Activated T-helper 2 cell treated with anti-CD3 and anti-CD28 coated beads, Interferon-gamma antibody, Interleukin-2, Interleukin-4, amounts not matched to agents 10 μg/mL and 5 μg/mL and 100 μg/mL, durations not matched to agents 14 hours and 24 hours and 36 hours (primary cell): ENCODE data around the gene UMOD. TPM values are rescaled to one million over a fixed set of nuclear protein-coding genes. Genes with fewer than 3 reads are reported as not detected.
"Not testable (repeated sequence)": the region's sequence is repeated elsewhere in the genome, so short reads cannot be mapped to it uniquely, and the experiment has no call there.

Experiments
- DNase-seq: peaks from one replicate; pipeline ENCODE4 v3.0.0; 2021; ENCODE audit warnings: low spot score
- H3K27ac Mint-ChIP-seq: one replicate; pipeline ENCODE4 v1.8.0; 2021; ENCODE audit warnings: mixed read lengths
- H3K27me3 Mint-ChIP-seq: one replicate; pipeline ENCODE4 v1.8.0; 2021; ENCODE audit warnings: low read depth, mixed read lengths
- H3K36me3 Mint-ChIP-seq: one replicate; pipeline ENCODE4 v1.8.0; 2021; ENCODE audit warnings: low read depth, mixed read lengths
- H3K4me1 Mint-ChIP-seq: one replicate; pipeline ENCODE4 v1.8.0; 2021; ENCODE audit warnings: low read depth, mixed read lengths
- H3K4me3 Mint-ChIP-seq: one replicate; pipeline ENCODE4 v1.8.0; 2021; ENCODE audit warnings: low read depth, mild to moderate bottlenecking, moderate library complexity, mixed read lengths
- H3K9me3 Mint-ChIP-seq: one replicate; pipeline ENCODE4 v1.8.0; 2021; ENCODE audit warnings: mixed read lengths
- intact Hi-C: fragments of 100-400 bp; cut with micrococcal nuclease; formaldehyde crosslinking; loops from one replicate; pipeline ENCODE4 v1.15.1; 2023
- total RNA-seq: library from RNA; stranded (reverse); gene quantifications from 2 replicates; pipeline ENCODE4 v1.2.3, GENCODE V29; 2022

UMOD gene
- total RNA-seq, 1 donor from 2014 or later = not detected

GRCh38 chr16:20314575-20314974, 37.9 kb downstream of the UMOD start:
- Mint-ChIP-seq H3K4me3 (no peak overlapping the region), H3K27ac (no peak overlapping the region), H3K9me3 (no peaks in the 10 kb centered on the region), H3K27me3 (no peaks in the 10 kb centered on the region), H3K36me3 (no peaks in the 10 kb centered on the region), H3K4me1 (no peaks in the 10 kb centered on the region)
- no peak for DNase-seq
- intact Hi-C loops = no loop called here

- H3K4me3 Mint-ChIP-seq = no peak overlapping the region
- no peaks in the 10 kb centered on the region for H3K36me3 Mint-ChIP-seq
- no peaks in the 10 kb centered on the region for H3K9me3 Mint-ChIP-seq
- H3K27me3 Mint-ChIP-seq = no peaks in the 10 kb centered on the region
- H3K27ac Mint-ChIP-seq = no peak overlapping the region
- H3K4me1 Mint-ChIP-seq = no peaks in the 10 kb centered on the region
- intact Hi-C loops = no loop called here
- DNase-seq = no peak
These were observed 38.8 kb downstream of the UMOD start for GRCh38 chr16:20313741-20314140.

GRCh38 chr16:20312536-20313095, 39.9 kb downstream of the UMOD start:
- H3K4me3 Mint-ChIP-seq, intact Hi-C loops, H3K9me3 Mint-ChIP-seq, H3K27me3 Mint-ChIP-seq, DNase-seq, H3K27ac Mint-ChIP-seq, H3K36me3 Mint-ChIP-seq, H3K4me1 Mint-ChIP-seq: not testable (repeated sequence)

DNA sequence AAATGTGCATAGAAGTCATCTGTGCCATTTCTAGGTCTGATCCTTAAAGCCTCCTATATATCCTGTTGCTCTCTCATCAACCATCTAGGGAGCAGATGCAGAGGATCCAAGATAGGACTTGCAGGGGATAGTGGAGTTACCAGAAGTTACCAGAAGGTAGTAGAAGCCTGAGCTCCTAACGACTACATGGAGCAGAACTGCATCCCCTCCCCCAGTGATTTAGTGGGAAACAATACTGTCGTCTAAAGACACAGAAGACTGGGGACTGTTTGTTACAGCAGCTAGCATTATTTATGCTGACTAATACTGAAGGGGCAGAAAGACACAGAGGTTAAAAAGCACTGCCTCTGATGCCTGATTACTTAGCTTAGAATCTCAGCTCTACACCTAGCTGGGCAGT, 41.0 kb downstream of the UMOD start:
- Mint-ChIP-seq H3K27me3 (no peaks in the 10 kb centered on the region), H3K27ac (no peak overlapping the region), H3K36me3 (no peaks in the 10 kb centered on the region), H3K9me3 (no peaks in the 10 kb centered on the region), H3K4me3 (no peak overlapping the region), H3K4me1 (no peaks in the 10 kb centered on the region)
- no peak for DNase-seq
- intact Hi-C loops = no loop called here

DNA sequence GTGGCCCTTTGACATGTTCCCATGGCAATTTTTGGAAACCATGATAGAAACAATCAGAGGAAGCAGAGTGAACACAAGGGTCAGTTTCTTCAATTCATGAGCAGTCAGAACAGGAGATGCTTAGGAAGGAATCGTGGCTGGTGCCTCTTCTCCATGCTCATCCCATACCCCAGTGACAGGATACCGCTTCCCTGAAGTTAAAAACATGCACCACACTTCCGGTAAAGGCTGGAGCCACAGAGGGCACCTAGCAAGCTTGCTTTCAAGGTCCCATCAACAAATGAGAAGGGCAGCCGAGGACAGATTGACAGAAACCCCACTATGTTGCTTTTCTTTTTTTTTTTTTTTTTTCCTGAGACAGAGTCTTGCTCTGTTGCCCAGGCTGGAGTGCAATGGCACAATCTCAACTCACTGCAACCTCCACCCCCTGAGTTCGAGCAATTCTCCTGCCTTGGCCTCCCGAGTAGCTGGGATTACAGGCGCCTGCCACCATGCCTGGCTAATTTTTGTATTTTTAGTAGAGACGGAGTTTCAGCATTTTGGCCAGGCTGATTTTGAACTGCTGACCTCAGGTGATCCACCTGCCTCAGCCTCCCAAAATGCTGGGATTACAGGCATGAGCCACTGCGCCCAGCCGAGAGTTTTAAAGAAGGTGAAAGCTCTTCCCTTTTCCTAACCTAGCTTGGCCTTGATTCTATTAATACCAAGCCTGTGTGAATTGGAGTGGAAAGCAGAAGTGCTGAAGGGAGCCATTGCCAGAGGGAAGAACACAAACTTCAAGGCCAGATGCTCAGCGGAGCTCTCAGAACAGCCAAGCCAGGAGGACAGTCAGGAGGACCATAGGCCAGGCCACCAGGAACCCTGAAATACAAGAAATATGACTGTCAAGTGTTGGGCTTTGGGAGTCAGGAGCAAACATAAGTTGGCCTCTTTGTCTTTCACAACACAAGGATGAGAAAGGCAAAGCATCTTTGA, 41.8 kb downstream of the UMOD start:
- no peak for DNase-seq
- no peaks in the 10 kb centered on the region for H3K27me3 Mint-ChIP-seq
- H3K9me3 Mint-ChIP-seq = no peaks in the 10 kb centered on the region
- intact Hi-C loops = no loop called here
- no peak overlapping the region for H3K4me3 Mint-ChIP-seq
- no peaks in the 10 kb centered on the region for H3K36me3 Mint-ChIP-seq
- H3K4me1 Mint-ChIP-seq = no peaks in the 10 kb centered on the region
- H3K27ac Mint-ChIP-seq = no peak overlapping the region

GRCh38 chr16:20309786-20310185, 42.7 kb downstream of the UMOD start:
- H3K27me3 Mint-ChIP-seq = no peaks in the 10 kb centered on the region
- H3K27ac Mint-ChIP-seq = no peak overlapping the region
- H3K9me3 Mint-ChIP-seq = no peaks in the 10 kb centered on the region

DNA sequence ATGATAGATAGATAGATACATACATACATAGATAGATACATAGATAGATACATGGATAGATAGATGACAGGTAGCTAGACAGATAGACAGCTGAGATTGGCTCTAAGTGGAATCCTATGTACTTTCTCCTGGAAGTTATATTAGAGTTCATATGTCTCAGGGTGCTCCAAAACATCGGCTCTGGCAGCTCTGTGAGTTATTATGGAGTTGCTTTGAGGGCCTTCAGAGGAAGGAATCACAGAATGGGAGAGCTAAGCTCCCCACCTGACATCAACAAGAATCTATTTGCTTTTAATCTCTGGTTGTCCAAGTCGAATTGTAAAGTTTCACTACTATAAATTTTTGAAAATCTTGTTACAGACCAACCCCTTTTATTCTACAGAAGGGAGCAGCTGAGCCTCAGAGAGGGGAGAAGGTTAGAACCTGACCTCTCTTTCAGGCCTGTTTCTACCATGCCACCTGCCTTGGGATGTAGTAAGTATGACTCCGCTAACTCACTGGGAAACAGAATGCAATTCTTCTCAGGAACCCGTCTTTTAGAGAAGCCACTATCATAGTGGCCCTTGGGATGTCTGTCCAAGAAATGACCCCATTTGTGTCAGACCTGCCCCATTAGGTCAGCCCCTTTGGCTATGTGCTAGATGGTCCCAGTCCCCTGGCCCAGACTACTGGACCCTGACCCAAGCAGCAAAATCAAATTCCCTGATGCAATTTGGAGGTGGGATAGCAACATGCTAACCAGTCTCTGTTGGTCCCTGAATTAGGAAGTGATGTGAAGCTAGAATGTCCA, 43.5 kb downstream of the UMOD start:
- Mint-ChIP-seq H3K27ac (no peak overlapping the region), H3K4me1 (no peaks in the 10 kb centered on the region), H3K9me3 (no peaks in the 10 kb centered on the region), H3K36me3 (no peaks in the 10 kb centered on the region), H3K27me3 (no peaks in the 10 kb centered on the region), H3K4me3 (no peak overlapping the region)
- no peak for DNase-seq
- intact Hi-C loops = no loop called here

More at GRCh38 chr16:20309786-20310185, 42.7 kb downstream of the UMOD start:
- no peaks in the 10 kb centered on the region for H3K4me1 Mint-ChIP-seq
- DNase-seq = no peak
- no peaks in the 10 kb centered on the region for H3K36me3 Mint-ChIP-seq
- no peak overlapping the region for H3K4me3 Mint-ChIP-seq
- intact Hi-C loops = no loop called here

DNA sequence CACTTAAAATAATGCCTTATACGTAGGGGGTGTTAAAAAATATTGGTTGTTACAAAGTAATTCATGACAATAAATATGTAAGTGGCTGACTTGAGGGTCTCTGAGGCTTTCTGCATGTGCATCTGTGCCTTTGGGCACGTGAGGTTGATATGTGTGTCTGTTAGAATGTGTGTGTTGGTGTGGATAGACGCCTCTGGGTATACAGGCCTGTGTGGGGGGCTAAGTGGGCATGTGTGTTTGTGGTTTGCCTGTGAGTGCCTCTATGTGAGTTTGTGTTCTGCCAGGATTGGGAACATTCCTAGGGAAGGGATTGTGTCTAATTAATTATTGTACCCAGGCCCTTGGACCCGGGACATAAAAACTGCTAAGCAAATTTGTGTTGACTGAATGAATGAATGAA, 44.2 kb downstream of the UMOD start:
- no peaks in the 10 kb centered on the region for H3K9me3 Mint-ChIP-seq
- H3K36me3 Mint-ChIP-seq = no peaks in the 10 kb centered on the region
- no peaks in the 10 kb centered on the region for H3K27me3 Mint-ChIP-seq
- no peaks in the 10 kb centered on the region for H3K4me1 Mint-ChIP-seq
- intact Hi-C loops = no loop called here
- no peak overlapping the region for H3K27ac Mint-ChIP-seq
- no peak overlapping the region for H3K4me3 Mint-ChIP-seq
- DNase-seq = no peak

GRCh38 chr16:20307791-20308190, 44.7 kb downstream of the UMOD start:
- H3K27ac Mint-ChIP-seq = no peak overlapping the region
- H3K36me3 Mint-ChIP-seq = no peaks in the 10 kb centered on the region
- intact Hi-C loops = no loop called here
- no peaks in the 10 kb centered on the region for H3K4me1 Mint-ChIP-seq
- no peak overlapping the region for H3K4me3 Mint-ChIP-seq
- no peak for DNase-seq
- no peaks in the 10 kb centered on the region for H3K9me3 Mint-ChIP-seq
- H3K27me3 Mint-ChIP-seq = no peaks in the 10 kb centered on the region

GRCh38 chr16:20307240-20307671, 45.3 kb downstream of the UMOD start:
- Mint-ChIP-seq H3K36me3 (no peaks in the 10 kb centered on the region), H3K4me1 (no peaks in the 10 kb centered on the region), H3K9me3 (no peaks in the 10 kb centered on the region), H3K27me3 (no peaks in the 10 kb centered on the region), H3K4me3 (no peak overlapping the region), H3K27ac (no peak overlapping the region)
- intact Hi-C loops = no loop called here
- no peak for DNase-seq

DNA sequence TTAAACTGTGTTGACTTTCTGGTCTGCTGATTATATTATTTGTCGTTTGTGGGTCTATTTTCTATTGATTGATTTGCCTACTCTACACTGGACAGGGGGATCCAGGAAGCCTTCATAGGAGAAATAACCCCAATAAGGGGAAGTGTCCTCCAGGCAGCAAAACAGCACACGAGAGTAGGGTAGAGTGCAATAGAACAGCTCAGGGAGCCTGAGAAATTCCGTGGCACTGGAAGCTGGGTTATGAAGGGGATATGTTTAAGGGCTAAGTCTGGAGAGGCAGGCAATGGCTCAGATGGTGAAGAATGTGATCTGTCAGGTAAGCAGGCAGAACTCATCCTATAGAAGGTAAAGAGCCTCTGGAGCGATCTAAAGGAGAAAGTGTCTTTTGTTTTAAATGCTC, 46.1 kb downstream of the UMOD start:
- intact Hi-C loops = no loop called here
- no peak overlapping the region for H3K27ac Mint-ChIP-seq
- H3K4me3 Mint-ChIP-seq = no peak overlapping the region
- no peaks in the 10 kb centered on the region for H3K9me3 Mint-ChIP-seq
- no peak for DNase-seq
- H3K36me3 Mint-ChIP-seq = no peaks in the 10 kb centered on the region
- H3K27me3 Mint-ChIP-seq = no peaks in the 10 kb centered on the region
- H3K4me1 Mint-ChIP-seq = no peaks in the 10 kb centered on the region

- no peak overlapping the region for H3K4me3 Mint-ChIP-seq
- H3K36me3 Mint-ChIP-seq = no peaks in the 10 kb centered on the region
- intact Hi-C loops = no loop called here
- H3K27ac Mint-ChIP-seq = no peak overlapping the region
- no peaks in the 10 kb centered on the region for H3K4me1 Mint-ChIP-seq
- H3K9me3 Mint-ChIP-seq = no peaks in the 10 kb centered on the region
- H3K27me3 Mint-ChIP-seq = no peaks in the 10 kb centered on the region
- DNase-seq = no peak
These were observed 49.5 kb downstream of the UMOD start for GRCh38 chr16:20303012-20303411.

- Mint-ChIP-seq H3K4me3 (no peak overlapping the region), H3K36me3 (no peaks in the 10 kb centered on the region), H3K27me3 (no peaks in the 10 kb centered on the region), H3K4me1 (no peaks in the 10 kb centered on the region), H3K27ac (no peak overlapping the region), H3K9me3 (no peaks in the 10 kb centered on the region)
- DNase-seq = no peak
- intact Hi-C loops = no loop called here
These were observed 50.1 kb downstream of the UMOD start for GRCh38 chr16:20302389-20302788.
